Prostate gland (tissue), 2 donors: Measurements from ENCODE around the gene RAB4A. TPM values are rescaled to one million over a fixed set of nuclear protein-coding genes. Genes with fewer than 3 reads are reported as not detected.
"Not testable (repeated sequence)": the region's sequence is repeated elsewhere in the genome, so short reads cannot be mapped to it uniquely, and the experiment has no call there.

Experiments used
- DNase-seq: peaks from one replicate; pipeline ENCODE4 v3.0.0-alpha.2; 2019; ENCODE audit warnings: low spot score
- H3K27ac ChIP-seq, 2 donors: fragments of 200-600 bp; sonication (generic); 2 replicates each; pipeline ENCODE4 v1.5.1; 2017 to 2019
- H3K27me3 ChIP-seq: fragments of 200-600 bp; sonication (generic); replicated peaks from 2 replicates; pipeline ENCODE4 v1.5.1; 2019; ENCODE audit not compliant: insufficient read depth
- H3K36me3 ChIP-seq, 2 donors: fragments of 200-600 bp; sonication (generic); 1 replicate in 1 of 2; 2 replicates in 1 of 2; pipeline versions ENCODE4 v1.5.1 to v1.8.1; 2017 to 2019
- H3K4me1 ChIP-seq: fragments of 200-600 bp; sonication (generic); replicated peaks from 2 replicates; pipeline ENCODE4 v1.5.1; 2019
- H3K4me3 ChIP-seq, 2 donors: fragments of 200-600 bp; sonication (generic); 2 replicates each; pipeline ENCODE4 v1.5.1; 2017 to 2019
- H3K9me3 ChIP-seq: fragments of 200-600 bp; sonication (generic); 2 replicates; pipeline ENCODE4 v1.5.1; 2017
- CTCF ChIP-seq, 4 experiments: fragments of 200-600 bp in 2 of 4; fragments of 450-650 bp in 2 of 4; sonication (generic) in 2 of 4; IDR thresholded peaks; 1 replicate in 3 of 4; 2 replicates in 1 of 4; pipeline ENCODE4 v1.5.1; 2016 to 2019; ENCODE audit warnings: antibody characterized with exemption in 4 of 4, mild to moderate bottlenecking in 2 of 4, moderate library complexity in 2 of 4
- POLR2A ChIP-seq: fragments of 450-650 bp; IDR thresholded peaks from one replicate; pipeline ENCODE4 v1.6.1; 2016; ENCODE audit warnings: antibody characterized with exemption, mild to moderate bottlenecking
- POLR2AphosphoS5 ChIP-seq: sonication (generic); formaldehyde crosslinking; IDR thresholded peaks from one replicate; pipeline ENCODE4 v1.6.1; 2017; ENCODE audit warnings: antibody characterized with exemption
- WGBS: methylation state at CpG from one replicate; pipeline ENCODE4 v1.1.5; 2018; 5-methylcytosine and 5-hydroxymethylcytosine counted together
- intact Hi-C: fragments of 100-400 bp; cut with DNase I; formaldehyde crosslinking; loops from one replicate; pipeline ENCODE4 v1.14.2; 2022
- total RNA-seq, 2 donors: library from RNA; depleted of rRNA; stranded (reverse); fragments of >200 nt; gene quantifications; one replicate each; pipeline ENCODE4 v1.1.0, GENCODE V29; 2016

Gene RAB4A
- total RNA-seq, 2 donors from 2014 or later: 53.6 to 106 TPM

GRCh38 chr1:229287267-229287666 lies 16.4 kb downstream of the RAB4A start:
- peak overlapping the region; percentile 9 to 47 for H3K27ac ChIP-seq
- no peak overlapping the region for H3K4me3 ChIP-seq
- H3K9me3 ChIP-seq: no peaks in the 10 kb centered on the region
- peaks cover 5% of the 10 kb centered on the region for H3K4me1 ChIP-seq
- DNase-seq: no peak
- 48% methylated on average over 1 of the region's 1 CpG for WGBS
- intact Hi-C loops: no loop called here
- no peaks in the 10 kb centered on the region for H3K36me3 ChIP-seq
- no peak for TF ChIP-seq POLR2A
- peak; percentile 67 for TF ChIP-seq POLR2AphosphoS5
- no peak for TF ChIP-seq CTCF (IDR thresholded peaks at IDR 0.05)
- H3K27me3 ChIP-seq: no peaks in the 10 kb centered on the region

- Histone ChIP-seq H3K9me3 (no peaks in the 10 kb centered on the region), H3K4me1 (peaks cover under 1% of the 10 kb centered on the region), H3K27me3 (no peaks in the 10 kb centered on the region), H3K36me3 (no peaks in the 10 kb centered on the region), H3K4me3 (no peak overlapping the region), H3K27ac (no peak overlapping the region)
- no peak for TF ChIP-seq POLR2AphosphoS5
- no peak for TF ChIP-seq CTCF (IDR thresholded peaks at IDR 0.05)
- no peak for TF ChIP-seq POLR2A
- WGBS: 74% methylated on average over 1 of the region's 1 CpG
- intact Hi-C loops: no loop called here
- DNase-seq: no peak
These were observed 17.6 kb downstream of the RAB4A start for GRCh38 chr1:229288516-229288915.

GRCh38 chr1:229291686-229292085 lies 20.8 kb downstream of the RAB4A start:
- 97% methylated on average over 4 of the region's 4 CpGs for WGBS
- intact Hi-C loops, H3K36me3 ChIP-seq, H3K4me3 ChIP-seq, H3K4me1 ChIP-seq, DNase-seq, H3K9me3 ChIP-seq, H3K27ac ChIP-seq, H3K27me3 ChIP-seq: not testable (repeated sequence)

GRCh38 chr1:229293528-229294204 lies 22.8 kb downstream of the RAB4A start:
- no peak for DNase-seq
- intact Hi-C loops: no loop called here
- H3K4me3 ChIP-seq: no peak overlapping the region
- H3K27me3 ChIP-seq: no peaks in the 10 kb centered on the region
- WGBS: 94% methylated on average over 10 of the region's 10 CpGs
- TF ChIP-seq CTCF (IDR thresholded peaks at IDR 0.05): no peak
- TF ChIP-seq POLR2AphosphoS5: no peak
- no peak for TF ChIP-seq POLR2A
- no peaks in the 10 kb centered on the region for H3K36me3 ChIP-seq
- H3K4me1 ChIP-seq: no peaks in the 10 kb centered on the region
- no peak overlapping the region for H3K27ac ChIP-seq
- H3K9me3 ChIP-seq: no peaks in the 10 kb centered on the region

GRCh38 chr1:229295745-229296144 lies 24.8 kb downstream of the RAB4A start:
- intact Hi-C loops: no loop called here
- Histone ChIP-seq H3K36me3 (peaks cover 0 to 10% of the 10 kb centered on the region in 2 donors), H3K4me1 (no peaks in the 10 kb centered on the region), H3K27ac (no peak overlapping the region), H3K9me3 (no peaks in the 10 kb centered on the region), H3K27me3 (no peaks in the 10 kb centered on the region), H3K4me3 (no peak overlapping the region)
- TF ChIP-seq POLR2AphosphoS5 (no peak), POLR2A (no peak), CTCF (IDR thresholded peaks at IDR 0.05) (no peak)
- DNase-seq: no peak
- WGBS: 69% methylated on average over 11 of the region's 11 CpGs
